Measurements from ENCODE around the gene GBF1. TPM values are rescaled to one million over a fixed set of nuclear protein-coding genes. Genes with fewer than 3 reads are reported as not detected.

Gene GBF1
- total RNA-seq, 1 donor from 2014 or later = 52.8 TPM

- DNase-seq (ENCODE audit: low spot score) = no peak
Measured at GRCh38 chr10:102394801-102395399, 149.6 kb downstream of the GBF1 start.

GRCh38 chr10:102395400-102396316, 150.3 kb downstream of the GBF1 start, which contains the start of gene NFKB2:
TSS of gene NFKB2 (plus strand) at chr10:102395705. CDS start at chr10:102395960, 255 bp downstream.
- DNase-seq (ENCODE audit: low spot score) = peak; percentile 87

DNA sequence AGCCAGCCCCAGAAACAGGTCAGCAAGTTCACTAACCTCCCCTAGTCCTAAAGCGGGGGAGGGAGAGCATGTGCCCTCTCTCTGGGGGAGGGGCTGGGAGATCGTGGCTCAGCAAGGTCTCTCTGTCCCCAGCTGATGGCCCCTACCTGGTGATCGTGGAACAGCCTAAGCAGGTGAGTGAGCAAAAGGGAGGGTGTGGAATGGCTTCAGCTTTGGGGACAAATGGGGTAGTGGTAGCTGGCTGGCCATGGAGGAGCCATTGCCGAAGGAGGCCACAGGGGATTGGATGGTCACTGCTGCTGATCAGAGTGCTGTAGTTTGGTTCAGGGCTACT, 151.0 kb downstream of the GBF1 start:
- no peak for DNase-seq (ENCODE audit: low spot score)

DNA sequence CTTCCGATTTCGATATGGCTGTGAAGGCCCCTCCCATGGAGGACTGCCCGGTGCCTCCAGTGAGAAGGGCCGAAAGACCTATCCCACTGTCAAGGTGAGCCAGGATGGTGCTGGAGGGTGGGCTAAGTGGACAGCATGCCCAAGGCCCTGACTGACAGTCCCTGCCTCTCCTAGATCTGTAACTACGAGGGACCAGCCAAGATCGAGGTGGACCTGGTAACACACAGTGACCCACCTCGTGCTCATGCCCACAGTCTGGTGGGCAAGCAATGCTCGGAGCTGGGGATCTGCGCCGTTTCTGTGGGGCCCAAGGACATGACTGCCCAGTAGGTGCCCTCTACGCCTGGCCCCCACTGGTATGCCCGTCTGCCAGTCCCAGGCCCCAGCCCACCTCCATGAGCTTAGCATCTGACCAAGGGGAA, 151.4 kb downstream of the GBF1 start:
- DNase-seq (ENCODE audit: low spot score) = no peak

- no peak for DNase-seq (ENCODE audit: low spot score)
Measured at GRCh38 chr10:102397222-102398171, 152.2 kb downstream of the GBF1 start.

- no peak for DNase-seq (ENCODE audit: low spot score)
Measured at GRCh38 chr10:102398172-102399020, 153.1 kb downstream of the GBF1 start.

GRCh38 chr10:102399217-102400021, 154.1 kb downstream of the GBF1 start:
- DNase-seq (ENCODE audit: low spot score) = peak; percentile 92

GRCh38 chr10:102400076-102400475, 154.7 kb downstream of the GBF1 start:
- no peak for DNase-seq (ENCODE audit: low spot score)

DNA sequence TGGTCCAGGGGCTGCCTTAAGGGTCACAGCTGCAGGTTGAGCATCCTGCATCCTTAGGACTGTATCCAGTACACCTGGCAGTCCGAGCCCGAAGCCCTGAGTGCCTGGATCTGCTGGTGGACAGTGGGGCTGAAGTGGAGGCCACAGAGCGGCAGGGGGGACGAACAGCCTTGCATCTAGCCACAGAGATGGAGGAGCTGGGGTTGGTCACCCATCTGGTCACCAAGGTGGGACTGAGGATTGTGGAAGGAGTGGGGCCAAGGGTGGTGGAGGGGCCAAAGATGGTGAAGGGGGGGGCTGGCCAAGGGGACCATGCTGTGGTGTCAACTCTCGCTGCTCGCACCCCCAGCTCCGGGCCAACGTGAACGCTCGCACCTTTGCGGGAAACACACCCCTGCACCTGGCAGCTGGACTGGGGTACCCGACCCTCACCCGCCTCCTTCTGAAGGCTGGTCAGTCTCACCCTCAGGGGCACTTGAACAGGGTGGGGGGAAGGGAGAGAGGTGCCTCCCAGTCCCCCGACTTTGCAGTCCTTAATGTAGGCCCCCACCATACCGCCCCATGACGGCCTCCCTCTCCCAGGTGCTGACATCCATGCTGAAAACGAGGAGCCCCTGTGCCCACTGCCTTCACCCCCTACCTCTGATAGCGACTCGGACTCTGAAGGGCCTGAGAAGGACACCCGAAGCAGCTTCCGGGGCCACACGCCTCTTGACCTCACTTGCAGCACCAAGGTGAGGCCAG, 155.4 kb downstream of the GBF1 start:
- no peak for DNase-seq (ENCODE audit: low spot score)

GRCh38 chr10:102401342-102401654, 156.0 kb downstream of the GBF1 start:
- DNase-seq (ENCODE audit: low spot score) = no peak

- DNase-seq (ENCODE audit: low spot score) = no peak
Measured at GRCh38 chr10:102401735-102402511, 156.6 kb downstream of the GBF1 start.

- DNase-seq (ENCODE audit: low spot score) = no peak
Measured at GRCh38 chr10:102402512-102402896, 157.2 kb downstream of the GBF1 start.

GRCh38 chr10:102403115-102403514, 157.8 kb downstream of the GBF1 start:
- DNase-seq (ENCODE audit: low spot score) = no peak

DNA sequence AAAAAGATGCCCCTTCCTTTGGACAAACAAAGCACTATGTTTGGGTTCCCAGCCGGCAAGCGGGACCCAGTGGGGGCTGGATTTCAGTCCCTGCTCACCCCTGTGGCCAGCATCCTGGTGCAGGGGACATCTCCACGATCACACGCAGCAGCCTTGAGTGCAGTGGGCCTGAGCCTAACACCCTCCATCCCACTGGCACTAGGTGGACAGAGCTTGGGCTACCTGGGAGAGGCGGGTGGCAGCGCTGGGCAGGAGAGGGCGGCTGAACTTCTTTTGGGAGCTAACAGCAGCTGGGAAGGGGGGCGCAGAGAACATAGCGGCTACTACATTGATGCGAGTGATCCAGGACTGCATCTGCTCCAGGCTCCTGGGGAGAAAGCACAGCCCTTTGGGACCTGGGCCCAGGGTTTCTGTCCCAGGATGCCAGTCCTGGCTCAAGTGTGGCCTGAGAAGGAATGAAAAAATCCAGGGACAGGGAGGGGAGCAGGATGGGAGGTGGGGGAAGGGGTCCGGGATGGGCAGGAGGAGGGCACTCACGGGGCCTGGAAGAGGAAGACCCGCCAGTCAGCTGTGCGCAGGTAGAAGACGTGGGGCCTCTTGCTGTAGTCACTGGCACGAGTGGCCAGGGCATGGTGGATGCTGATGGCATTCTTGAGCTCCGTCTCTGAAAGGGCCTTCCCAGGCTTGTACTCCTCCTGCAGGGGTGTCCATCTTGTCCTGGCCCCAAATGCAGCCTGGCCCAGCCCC, 159.2 kb downstream of the GBF1 start:
- DNase-seq (ENCODE audit: low spot score) = no peak

GRCh38 chr10:102405108-102405571, 159.8 kb downstream of the GBF1 start:
- DNase-seq (ENCODE audit: low spot score) = no peak

DNA sequence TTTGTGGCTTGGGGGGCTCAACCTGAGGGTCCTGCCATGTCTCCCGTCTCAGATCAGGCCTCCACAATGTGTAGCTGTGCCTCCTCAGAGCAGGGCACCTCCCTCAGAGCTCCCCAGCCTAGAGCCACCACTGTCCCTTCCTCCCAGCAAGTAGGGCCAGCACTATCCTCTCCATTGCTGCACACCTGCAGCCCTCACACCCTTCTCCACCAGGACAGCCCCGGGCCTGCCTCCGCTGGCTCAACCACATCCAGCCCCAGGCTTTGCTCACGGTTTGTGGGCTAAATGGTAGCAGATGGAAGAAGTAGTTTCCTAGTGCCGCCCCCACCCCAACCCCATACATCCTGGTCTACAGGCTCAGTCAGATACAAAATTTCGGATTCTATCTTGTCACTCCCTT, 160.3 kb downstream of the GBF1 start:
- no peak for DNase-seq (ENCODE audit: low spot score)

- DNase-seq (ENCODE audit: low spot score) = peak; percentile 62
Measured at GRCh38 chr10:102406815-102407214, 161.5 kb downstream of the GBF1 start.
